ENCODE data around the gene SPP1.

SPP1 gene

GRCh38 chr4:87983996-87984395 is 8.5 kb downstream of the SPP1 start:
- TF ChIP-seq EZH2phosphoT487 (IDR thresholded peaks at IDR 0.05; ENCODE audit: borderline replicate concordance, low read length) (no peak), CTCF (IDR thresholded peaks at IDR 0.05; ENCODE audit: low read depth, low read length, poor library complexity, severe bottlenecking) (no peak)
- H3K36me3 ChIP-seq (ENCODE audit: control insufficient read depth, low read length): no peaks in the 10 kb centered on the region
- H3K27me3 ChIP-seq (ENCODE audit: control insufficient read depth, low read length): no peaks in the 10 kb centered on the region
- no peaks in the 10 kb centered on the region for H3K4me1 ChIP-seq (ENCODE audit: control insufficient read depth, low read length)
- no peaks in the 10 kb centered on the region for H3F3A ChIP-seq (ENCODE audit: control insufficient read depth, insufficient read depth)
- H3K9me2 ChIP-seq (replicated peaks; ENCODE audit: control insufficient read depth, low read length): no peaks in the 10 kb centered on the region
- H4K20me1 ChIP-seq (ENCODE audit: control insufficient read depth, insufficient read depth, low read depth, low read length): no peaks in the 10 kb centered on the region
- H3K27ac ChIP-seq (ENCODE audit: low read depth, low read length): no peak overlapping the region
- no peaks in the 10 kb centered on the region for H3K79me2 ChIP-seq (ENCODE audit: control insufficient read depth, low read length)
- no peak overlapping the region for H3K4me2 ChIP-seq (ENCODE audit: low read length)
- H3K4me3 ChIP-seq (ENCODE audit: low read length): no peak overlapping the region
- no peaks in the 10 kb centered on the region for H3K9me3 ChIP-seq (ENCODE audit: control insufficient read depth, insufficient read depth, low read length)

DNA sequence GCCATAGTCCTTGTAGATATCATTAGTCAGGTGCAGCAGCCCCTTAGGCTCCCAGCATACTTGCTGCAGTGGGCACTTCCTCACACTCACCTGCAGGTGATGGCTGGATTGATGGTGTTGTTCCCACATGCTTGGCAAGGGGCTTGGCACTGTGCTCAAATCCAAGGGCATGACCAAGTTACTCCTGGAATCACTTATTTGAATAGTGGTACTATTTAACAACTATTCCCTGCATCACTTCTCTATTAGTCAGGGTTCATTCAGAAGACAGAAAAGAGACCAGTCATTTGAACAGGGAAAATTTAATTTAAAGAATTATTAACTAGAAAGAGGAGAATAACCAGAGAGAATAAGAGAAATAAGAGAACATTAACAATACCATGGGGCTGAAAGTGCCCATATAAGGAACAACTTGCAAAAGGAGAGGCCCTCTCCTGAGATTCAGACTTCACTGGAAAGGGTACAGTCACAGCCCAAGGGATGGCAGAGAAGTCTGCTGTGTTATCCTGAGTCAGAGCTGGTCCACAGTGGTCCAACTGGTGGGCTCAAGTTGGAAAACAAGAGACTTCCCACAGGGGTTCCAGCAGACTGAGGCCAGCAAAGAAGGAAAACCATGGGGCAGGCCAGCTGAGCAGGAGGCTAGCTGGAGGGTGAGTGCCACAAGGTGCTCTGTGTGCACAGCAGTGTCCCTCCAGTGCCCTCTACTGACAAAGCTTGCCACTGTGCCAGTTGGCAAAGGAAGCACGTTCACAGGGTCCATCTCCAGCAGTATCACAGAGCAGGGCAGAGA is 9.8 kb downstream of the SPP1 start:
- no peaks in the 10 kb centered on the region for H4K20me1 ChIP-seq (ENCODE audit: control insufficient read depth, insufficient read depth, low read depth, low read length)
- TF ChIP-seq EZH2phosphoT487 (IDR thresholded peaks at IDR 0.05; ENCODE audit: borderline replicate concordance, low read length): no peak
- peak; percentile 79 for TF ChIP-seq CTCF (IDR thresholded peaks at IDR 0.05; ENCODE audit: low read depth, low read length, poor library complexity, severe bottlenecking)
- H3F3A ChIP-seq (ENCODE audit: control insufficient read depth, insufficient read depth): no peaks in the 10 kb centered on the region
- no peaks in the 10 kb centered on the region for H3K9me3 ChIP-seq (ENCODE audit: control insufficient read depth, insufficient read depth, low read length)
- H3K27ac ChIP-seq (ENCODE audit: low read depth, low read length): no peak overlapping the region
- no peaks in the 10 kb centered on the region for H3K9me2 ChIP-seq (replicated peaks; ENCODE audit: control insufficient read depth, low read length)
- H3K79me2 ChIP-seq (ENCODE audit: control insufficient read depth, low read length): no peaks in the 10 kb centered on the region
- H3K4me3 ChIP-seq (ENCODE audit: low read length): no peak overlapping the region
- no peak overlapping the region for H3K4me2 ChIP-seq (ENCODE audit: low read length)
- H3K36me3 ChIP-seq (ENCODE audit: control insufficient read depth, low read length): no peaks in the 10 kb centered on the region
- no peaks in the 10 kb centered on the region for H3K27me3 ChIP-seq (ENCODE audit: control insufficient read depth, low read length)
- H3K4me1 ChIP-seq (ENCODE audit: control insufficient read depth, low read length): no peaks in the 10 kb centered on the region

DNA sequence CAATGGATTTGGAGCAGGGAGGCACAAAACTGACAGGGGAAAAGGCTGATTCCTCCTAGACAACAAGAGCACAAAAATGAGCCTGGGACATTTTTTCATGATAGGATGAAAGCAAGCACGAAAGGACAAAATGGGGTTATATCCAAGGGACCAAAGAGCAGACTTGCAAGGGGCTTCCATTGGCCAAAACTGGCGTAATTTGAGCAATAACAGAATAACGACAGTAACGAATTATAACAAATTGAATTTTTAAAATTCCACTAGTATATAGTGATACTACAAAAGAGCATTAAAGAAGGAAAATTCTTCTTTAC is 10.3 kb downstream of the SPP1 start:
- Histone ChIP-seq H3K9me3 (ENCODE audit: control insufficient read depth, insufficient read depth, low read length) (no peaks in the 10 kb centered on the region), H3K9me2 (replicated peaks; ENCODE audit: control insufficient read depth, low read length) (no peaks in the 10 kb centered on the region), H3K79me2 (ENCODE audit: control insufficient read depth, low read length) (no peaks in the 10 kb centered on the region), H3K36me3 (ENCODE audit: control insufficient read depth, low read length) (no peaks in the 10 kb centered on the region), H4K20me1 (ENCODE audit: control insufficient read depth, insufficient read depth, low read depth, low read length) (no peaks in the 10 kb centered on the region), H3K4me3 (ENCODE audit: low read length) (no peak overlapping the region), H3K27me3 (ENCODE audit: control insufficient read depth, low read length) (no peaks in the 10 kb centered on the region), H3K4me2 (ENCODE audit: low read length) (no peak overlapping the region), H3F3A (ENCODE audit: control insufficient read depth, insufficient read depth) (no peaks in the 10 kb centered on the region), H3K4me1 (ENCODE audit: control insufficient read depth, low read length) (no peaks in the 10 kb centered on the region), H3K27ac (ENCODE audit: low read depth, low read length) (no peak overlapping the region)
- TF ChIP-seq EZH2phosphoT487 (IDR thresholded peaks at IDR 0.05; ENCODE audit: borderline replicate concordance, low read length): no peak
- TF ChIP-seq CTCF (IDR thresholded peaks at IDR 0.05; ENCODE audit: low read depth, low read length, poor library complexity, severe bottlenecking): no peak
